ENCODE measurements around the gene WASF3.

The WASF3 gene, protein sequence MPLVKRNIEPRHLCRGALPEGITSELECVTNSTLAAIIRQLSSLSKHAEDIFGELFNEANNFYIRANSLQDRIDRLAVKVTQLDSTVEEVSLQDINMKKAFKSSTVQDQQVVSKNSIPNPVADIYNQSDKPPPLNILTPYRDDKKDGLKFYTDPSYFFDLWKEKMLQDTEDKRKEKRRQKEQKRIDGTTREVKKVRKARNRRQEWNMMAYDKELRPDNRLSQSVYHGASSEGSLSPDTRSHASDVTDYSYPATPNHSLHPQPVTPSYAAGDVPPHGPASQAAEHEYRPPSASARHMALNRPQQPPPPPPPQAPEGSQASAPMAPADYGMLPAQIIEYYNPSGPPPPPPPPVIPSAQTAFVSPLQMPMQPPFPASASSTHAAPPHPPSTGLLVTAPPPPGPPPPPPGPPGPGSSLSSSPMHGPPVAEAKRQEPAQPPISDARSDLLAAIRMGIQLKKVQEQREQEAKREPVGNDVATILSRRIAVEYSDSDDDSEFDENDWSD

DNA sequence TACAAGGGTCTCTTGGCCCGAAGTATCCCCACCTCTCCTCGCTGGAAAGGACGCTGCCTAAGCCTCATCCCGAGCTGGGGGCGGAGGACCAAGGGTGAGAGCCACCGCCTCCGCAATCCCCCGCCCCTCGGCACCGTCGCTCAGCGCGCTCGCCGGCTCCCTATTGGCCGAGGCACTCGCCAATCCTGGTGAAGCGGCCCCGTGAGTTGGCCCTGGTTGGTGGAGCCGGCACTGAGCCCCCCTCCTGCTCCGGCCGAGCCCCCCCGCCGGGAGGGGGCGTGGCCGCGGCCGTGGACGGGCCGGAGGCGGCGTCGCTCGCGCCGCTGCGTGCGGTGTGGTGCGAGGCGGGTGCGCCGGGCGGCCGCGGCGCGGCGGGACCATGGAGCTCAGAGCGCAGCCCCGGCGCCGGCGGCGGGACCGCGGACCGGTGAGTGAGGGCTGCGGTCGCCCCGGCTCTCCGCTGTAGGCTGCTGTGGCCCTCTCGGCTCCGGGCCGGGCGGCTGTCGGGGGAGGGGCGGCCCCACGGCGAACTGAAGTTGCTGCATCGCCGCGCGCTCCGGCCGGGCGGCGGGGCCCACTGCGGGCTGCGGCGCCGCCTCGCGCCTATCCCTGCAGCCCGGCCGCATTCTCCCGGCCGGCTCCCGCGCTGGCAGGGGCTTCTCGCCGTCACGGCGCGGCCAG lies at the start of gene WASF3:
Gene WASF3, plus strand, starts transcription at position 291 of the 681 bp plus-strand sequence. CDS start 84,588 bp downstream, outside the sequence.
- DNase-seq (ENCODE audit: low read depth): peak; percentile 68

DNA sequence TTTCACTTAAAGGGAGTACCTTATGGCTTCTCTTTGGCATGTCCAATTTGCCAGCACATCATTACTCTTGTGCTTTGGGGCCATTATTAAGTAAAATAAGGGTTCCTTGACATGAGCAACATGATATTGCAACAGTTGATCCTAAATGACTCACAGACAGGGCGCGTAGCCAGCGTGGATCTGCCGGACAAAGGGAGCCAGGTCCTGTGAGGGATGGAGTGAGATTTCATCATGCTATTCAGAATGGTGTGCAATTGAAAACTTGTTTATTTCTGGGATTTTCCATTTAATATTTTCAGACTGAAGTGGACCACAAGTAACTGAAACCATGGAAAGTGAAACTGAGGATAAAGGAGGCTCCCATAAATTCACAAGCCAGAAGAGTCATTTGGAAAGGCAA lies 48.6 kb upstream of the WASF3 start:
- DNase-seq (ENCODE audit: low read depth): peak; percentile 81

DNA sequence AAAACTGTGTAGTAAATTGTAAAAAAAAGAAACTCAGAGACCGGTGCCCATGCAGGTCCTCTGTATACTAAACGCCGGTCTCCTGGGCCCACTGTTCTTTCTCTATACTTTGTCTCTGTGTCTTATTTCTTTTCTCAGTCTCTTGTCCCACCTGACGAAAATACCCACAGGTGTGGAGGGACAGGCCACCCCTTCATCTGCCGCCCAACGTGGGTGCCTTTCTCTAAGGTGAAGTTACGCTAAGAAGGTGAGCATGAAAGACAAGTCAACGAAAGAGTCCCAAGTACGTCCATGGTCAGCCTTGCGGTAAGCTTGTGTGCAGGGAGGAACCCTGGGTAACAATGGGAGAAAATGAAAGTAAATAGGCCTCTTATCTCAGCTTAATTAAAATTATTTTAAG lies 48.0 kb upstream of the WASF3 start:
- no peak for DNase-seq (ENCODE audit: low read depth)

DNA sequence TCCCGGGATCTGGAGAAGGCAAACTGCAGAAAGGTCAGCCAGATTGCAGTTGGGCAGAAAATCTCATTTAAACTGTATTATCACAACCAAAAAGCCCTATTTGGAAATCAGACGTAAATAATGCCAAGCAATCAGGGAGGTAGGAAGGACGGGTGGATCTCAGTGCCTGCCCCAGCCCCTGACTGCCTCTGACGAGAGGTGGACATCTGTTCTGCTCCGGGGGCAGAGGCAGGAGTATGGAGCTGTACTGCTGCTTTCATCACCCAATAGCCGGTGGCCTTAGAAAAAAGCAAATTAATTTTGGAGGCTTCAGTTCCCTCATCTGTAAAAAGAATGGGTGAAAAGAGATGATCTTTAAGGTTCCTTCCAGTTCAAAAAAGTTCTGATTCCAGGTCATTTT lies 43.6 kb upstream of the WASF3 start:
- DNase-seq (ENCODE audit: low read depth): no peak

DNA sequence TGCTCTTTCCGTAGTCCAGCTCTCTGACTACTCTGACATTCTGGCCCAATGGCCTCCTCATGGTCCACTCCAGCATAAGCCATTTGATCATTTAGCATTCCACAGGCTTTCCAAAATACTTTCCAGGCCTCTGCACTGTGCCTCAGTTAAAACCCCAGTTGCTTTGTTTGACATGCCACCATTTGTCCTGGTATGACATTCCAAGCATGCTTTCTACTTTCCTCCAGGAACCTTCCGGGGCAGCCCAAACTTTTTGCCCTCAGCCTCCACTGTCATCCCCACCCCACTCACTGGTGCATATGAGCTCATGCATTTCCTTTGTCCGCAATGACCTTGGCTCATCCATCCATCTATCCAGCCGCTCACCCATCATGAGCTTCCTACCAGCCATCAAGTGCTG lies 41.8 kb upstream of the WASF3 start:
- DNase-seq (ENCODE audit: low read depth): no peak

DNA sequence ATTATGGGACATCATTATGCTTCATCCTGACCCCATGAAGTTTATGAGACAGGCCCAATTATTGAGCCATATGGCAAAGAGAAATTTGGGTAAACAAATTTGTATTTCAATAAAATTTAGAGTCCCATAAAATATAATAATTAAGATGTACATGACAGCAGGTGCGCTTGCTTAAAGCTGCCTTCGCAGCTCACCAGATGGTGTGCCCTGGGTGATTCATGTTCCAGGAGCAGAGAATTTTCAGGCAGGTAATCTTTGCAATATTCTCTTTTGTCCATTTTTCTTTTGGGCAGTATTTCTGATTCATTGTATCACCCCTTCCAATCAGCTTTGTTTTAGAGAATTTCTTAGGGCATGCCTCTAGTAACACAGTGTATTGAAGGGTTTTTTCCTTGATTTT lies 39.5 kb upstream of the WASF3 start:
- DNase-seq (ENCODE audit: low read depth): no peak

DNA sequence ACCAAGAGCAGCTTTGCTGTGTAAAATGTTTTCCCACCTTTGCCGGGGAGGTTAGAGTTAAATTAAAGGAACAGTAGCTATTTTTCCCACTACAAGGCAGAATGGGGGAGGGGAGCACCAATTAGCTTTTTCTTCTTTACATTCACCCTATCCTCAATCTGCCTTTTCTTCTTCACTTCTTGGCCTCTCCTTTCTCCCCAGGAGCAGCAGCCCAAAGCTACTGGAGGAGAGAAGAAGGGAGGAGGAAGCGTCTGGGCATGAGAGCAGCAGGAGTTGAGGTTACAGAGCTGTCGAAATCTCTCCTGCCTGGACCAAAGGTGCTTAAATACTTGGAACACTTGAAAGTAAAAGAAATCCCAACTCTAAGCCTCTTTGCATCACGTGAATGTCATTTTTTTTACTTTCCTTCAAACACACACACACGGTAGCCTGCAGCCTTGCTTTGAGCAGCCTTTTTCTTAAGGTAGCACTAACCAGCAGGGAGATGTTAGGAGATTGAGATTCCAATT lies 39.0 kb upstream of the WASF3 start:
- no peak for DNase-seq (ENCODE audit: low read depth)

DNA sequence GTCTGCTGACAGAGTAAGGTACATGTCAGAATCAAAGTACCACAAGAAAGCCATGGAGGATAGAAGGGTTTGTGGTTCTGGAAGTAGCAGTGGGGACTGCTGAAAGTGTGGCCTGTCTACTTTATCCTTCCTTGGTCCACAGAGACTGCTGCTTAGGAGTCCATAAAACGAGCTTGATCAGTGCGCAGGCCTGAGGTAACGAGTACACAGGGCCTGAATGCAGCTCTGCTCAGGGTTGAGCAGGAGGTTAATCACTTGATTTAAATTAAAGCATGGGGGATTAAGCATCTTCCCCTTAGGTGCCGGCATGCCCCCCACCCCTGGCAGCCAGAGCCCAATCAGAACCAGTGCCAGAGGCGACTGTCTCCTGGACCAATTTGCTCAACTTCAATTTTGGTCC lies 34.9 kb upstream of the WASF3 start:
- no peak for DNase-seq (ENCODE audit: low read depth)

DNA sequence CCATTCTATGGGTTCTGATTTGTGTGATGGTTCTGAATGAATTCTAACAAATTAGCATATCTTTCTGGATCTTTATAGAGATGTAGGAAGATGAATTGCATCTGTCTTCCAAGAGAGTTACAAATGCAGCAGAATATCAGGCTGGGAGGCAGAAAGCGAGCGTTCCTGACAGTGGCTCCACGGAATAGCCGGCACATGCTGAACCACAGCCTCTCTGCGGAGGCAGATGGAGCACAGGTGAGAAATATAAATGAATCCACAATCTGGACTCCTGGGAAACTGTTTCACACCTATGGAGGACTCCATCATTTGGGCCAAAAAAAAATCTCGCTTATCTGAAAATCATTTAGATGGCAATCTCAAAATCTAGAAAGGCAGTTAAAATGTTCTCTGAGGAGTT lies 34.5 kb upstream of the WASF3 start:
- no peak for DNase-seq (ENCODE audit: low read depth)

DNA sequence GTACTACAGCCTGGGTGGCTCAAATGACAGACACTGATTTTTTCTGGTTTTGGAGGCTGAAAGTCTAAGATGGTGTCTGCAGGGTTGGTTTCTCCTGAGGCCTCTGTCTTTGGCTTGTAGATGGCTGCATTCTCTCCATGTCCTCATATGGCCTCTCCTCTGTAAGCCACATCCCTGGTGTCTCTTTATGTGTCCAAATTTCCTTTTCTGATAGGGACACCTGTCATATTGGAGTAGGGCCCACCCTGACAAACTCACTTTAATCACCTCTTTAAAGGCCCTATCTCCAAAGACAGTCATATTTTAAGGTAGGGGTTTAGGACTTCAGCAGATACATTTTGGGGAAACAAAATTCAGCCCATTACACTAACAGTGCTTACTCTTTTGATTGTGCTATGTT lies 32.0 kb upstream of the WASF3 start:
- no peak for DNase-seq (ENCODE audit: low read depth)

DNA sequence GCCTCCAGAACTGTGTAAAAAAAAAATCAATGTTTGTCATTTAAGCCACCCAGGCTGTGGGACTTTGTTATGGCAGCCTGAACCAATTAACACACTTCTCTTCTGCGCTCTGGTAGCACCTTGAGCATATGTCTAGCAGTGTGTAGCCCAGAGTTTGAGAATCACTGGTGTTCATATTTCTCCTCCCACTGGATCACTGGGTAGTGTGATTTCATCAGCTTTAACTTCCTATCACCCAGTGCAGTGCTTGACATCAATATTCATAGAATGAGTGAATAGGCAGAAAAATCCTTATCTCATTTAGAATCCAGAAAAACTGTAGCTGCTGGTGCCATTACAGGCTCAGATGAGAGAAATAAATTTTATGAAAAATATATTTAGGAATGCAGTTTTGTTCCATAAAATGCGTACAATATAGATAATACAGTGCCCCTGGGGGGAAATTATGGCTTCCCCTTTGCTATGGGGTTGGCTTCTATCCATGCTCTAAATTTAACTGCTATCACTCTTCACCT lies 30.7 kb upstream of the WASF3 start:
- DNase-seq (ENCODE audit: low read depth): no peak

DNA sequence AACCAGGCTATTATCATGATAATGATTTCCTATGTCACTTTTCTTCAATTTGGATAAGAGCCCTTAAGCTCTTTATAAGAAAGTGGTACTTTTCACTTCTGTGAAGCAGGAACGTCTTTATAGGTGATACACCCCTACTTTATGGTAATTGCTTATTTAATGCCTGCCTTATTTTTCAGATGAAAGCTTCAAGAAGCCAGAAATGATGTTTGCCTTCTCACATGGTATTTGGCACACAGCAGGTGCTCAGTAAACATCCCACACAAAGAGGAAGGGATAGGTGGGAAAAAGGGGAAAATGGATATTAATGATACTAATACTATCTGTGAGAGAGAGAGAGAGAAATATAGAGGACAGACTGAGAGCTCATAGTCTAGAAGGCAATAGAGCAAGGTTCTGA lies 29.0 kb upstream of the WASF3 start:
- DNase-seq (ENCODE audit: low read depth): no peak

DNA sequence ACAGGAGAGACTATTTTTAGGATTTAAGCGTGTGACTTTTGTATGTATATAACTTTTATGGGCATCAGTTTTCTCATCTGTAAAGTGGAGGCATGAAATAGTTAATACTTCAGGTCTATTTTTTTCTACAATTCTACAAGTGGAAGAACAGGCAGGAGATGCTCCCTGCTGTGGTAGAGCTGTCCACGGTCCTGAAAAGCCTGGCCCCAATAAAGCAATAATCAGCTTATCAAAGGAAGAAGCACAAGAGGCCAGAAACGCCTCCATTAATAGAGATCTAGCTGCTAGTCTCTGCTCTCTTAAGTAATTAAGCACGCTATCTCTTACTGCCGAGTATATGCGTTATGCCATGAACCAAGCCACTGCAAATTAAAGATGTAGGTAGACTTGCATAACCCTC lies 28.0 kb upstream of the WASF3 start:
- peak; percentile 3 for DNase-seq (ENCODE audit: low read depth)

DNA sequence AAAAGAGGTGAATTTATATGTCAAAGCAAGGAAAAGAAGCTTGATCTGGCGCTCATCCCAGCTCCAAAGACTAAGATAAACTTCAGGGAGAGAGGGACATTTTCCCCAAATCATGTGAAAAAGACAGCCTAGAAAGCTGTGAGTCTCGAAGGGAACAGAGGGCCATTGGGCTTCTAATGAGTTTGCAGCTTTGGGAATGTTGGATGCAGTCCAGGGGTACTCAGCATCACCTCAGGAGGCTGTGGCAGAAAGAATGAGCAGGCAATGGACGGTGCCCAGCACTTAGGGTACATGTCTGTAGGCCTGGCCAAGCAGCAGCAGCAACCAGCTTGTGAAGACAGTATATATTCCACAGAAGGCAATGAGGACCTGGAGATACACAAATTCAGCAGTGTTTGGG lies 25.7 kb upstream of the WASF3 start:
- DNase-seq (ENCODE audit: low read depth): no peak

DNA sequence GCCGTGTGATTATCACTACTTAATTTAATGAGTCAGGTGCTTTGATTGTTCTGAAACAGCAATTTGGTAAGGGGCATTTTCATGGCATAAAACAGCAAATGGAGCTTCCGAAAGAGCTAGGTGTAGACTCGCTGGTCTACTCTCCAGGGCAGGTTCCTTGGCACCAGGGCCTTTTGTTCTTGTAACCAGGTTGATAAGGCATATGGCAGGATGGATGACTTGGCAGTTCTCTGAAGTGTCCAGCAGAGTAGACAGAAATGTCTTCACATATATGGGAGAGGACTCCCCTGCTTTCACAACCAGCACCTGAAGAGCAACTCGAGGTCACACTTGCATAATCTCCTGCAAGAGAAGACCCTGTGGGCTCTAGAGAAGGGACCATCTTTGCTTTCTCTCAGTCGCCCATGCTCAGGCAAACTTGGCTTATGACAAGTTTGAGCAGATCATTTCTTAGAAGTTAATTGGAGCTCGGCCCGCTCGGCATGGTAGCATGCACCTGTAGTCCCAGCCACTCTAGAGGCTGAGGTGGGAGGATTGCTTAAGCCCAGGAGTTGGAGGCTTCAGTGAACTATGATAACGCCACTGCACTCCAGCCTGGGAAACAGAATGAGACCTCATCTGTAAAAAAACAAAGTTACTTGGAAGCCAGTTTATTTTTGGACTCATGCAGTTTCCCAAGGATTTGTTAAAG lies 23.3 kb upstream of the WASF3 start:
- DNase-seq (ENCODE audit: low read depth): no peak

DNA sequence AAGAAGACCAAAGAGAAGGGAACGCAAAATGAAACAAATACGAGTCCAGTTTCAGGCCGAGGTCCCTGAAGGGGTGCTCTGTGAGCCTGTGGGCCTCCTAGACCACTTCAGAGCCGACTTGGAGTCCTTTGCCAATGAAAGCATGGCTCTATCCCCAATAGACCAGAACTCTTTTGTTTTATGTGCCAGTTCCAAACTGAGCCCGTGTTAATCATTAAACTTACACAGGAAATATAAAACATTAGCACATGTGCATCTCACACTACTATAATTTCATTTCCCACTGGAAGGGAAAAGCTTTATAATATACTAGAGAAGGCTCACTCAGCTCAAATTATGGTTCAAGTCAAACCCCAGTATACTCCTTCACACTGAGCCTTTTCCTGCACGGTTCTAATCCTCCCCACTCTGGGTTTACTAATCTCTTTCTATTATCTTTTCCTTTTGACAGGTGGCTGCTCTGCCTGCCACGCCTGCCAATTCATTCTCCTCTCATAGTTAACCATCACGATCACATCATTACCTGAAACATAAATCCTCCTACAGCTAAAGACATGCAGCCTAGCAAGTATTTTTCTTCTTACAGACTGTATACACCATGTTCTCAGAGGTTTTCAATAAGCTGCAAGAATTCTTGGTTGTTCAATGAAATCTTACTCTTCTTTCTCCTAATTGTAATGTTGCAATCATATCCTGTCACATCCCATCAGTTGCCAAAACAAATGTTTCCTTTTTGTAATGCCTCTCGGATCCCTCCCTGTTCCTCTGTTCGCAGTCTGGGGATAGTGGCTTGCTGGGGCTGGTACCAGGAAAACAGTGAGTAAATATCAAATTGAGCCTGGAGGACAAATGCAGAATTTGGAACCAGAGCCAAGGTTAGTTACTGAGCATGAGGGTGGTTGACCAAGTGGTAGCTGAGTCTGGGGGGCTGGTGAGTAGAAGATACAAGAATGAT lies 18.8 kb upstream of the WASF3 start:
- DNase-seq (ENCODE audit: low read depth): no peak

DNA sequence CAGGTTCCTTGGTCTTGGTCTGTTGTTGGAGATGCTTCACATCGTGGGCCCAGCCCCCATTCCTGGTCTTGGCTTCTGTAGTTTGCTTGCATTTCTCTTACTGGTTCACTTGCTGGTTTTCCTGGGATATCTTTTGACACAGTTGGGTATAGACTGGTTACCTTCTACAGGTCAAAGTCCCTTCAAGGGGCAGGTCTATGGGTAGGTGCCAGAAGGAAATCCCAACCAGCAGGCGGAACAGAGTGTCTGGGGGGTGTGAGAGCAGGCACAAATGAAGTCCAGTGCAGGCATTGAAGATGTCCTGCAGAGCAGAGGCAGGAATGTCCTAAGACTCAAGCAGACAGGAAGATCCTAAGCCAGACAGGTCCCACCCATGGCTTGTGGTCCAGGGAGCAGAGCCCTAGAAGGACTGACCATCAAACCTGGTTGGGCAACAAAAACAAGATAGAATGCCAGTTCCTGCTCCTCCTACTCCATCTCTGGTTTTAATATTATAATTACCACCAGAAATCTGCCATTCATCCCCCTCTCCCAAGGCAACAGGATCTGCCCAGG lies 17.7 kb upstream of the WASF3 start:
- no peak for DNase-seq (ENCODE audit: low read depth)

DNA sequence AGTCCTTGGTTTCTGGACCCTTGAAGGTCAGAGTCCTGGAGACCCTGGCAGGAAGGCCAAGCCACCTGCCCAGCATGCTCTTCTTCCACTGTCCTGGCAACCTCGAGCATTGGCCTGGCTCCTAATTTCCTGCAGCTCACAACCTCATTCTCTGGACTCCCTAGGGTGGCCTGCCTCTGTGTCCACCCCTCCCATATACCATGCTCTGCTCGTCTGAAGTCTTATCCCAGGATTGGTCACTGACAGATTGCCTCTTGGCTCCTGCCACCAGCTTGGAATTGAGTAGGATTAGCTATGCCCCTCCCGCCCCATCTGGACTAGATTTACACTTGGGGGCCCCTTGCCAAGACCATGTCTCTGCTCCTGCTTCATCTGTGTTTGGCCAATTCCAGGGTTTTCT lies 17.1 kb upstream of the WASF3 start:
- no peak for DNase-seq (ENCODE audit: low read depth)

DNA sequence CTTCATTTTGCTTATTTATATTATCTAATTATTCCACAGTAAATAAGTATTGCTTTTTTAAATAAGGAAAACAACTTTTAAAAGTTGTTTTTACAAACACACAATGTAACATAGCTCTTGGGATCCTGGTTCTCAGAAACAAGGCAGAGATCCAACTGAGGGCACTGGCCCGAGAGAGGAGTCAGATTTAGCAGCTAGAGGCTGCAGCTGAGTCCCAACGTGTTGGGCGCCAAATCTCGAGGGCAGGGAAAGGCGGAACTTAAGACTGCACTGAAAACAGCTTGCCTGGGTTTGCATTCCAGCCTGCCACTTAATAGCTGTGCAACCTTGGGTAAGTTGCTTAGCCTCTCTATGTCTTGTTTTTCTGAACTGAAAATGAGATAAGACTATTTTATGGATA lies 16.4 kb upstream of the WASF3 start:
- no peak for DNase-seq (ENCODE audit: low read depth)

DNA sequence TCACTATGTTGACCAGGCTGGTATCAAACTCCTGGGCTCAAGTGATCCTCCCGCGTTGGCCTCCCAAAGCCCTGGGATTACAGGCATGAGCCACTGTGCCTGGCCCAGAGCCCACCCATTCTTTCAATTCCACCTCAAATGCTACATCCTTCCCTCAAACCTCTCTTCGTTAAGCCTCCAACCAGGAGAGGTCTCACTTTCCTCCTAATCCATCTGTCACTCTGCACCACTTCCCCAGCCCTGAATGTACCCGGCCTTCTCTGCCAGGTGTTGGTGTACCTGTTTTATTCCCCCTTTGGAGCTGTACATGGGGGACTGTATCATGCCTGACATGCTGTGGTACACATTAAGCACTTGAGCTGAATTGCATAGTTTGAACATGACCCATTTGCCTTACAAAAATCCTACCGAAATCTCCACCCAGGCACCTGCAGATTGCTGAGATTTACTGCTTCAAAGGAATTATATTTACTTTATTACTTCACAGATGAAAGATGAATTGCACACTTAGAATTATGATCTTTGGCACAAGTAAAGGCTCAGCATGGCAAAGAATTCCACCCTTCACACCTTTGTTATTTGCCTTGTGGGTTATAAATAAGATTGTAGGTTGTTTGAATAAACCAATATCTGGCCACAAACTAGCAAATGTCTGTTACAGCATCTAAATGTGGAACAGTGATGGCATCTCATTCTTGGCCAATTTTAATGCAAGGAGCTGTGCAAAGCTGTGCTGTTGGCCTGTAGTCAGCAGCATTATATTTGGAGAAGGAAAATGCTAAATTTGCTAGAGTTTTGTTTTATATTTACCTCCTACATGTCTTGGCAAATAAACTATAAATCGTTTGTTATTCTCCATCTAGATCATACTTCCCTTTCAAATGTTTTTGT lies 15.6 kb upstream of the WASF3 start:
- DNase-seq (ENCODE audit: low read depth): no peak

Measured in GM04503 (cell line).